Esophagus muscularis mucosa (tissue), 4 donors: ENCODE measurements around the gene GLRX5. TPM values are rescaled to one million over a fixed set of nuclear protein-coding genes. Genes with fewer than 3 reads are reported as not detected.

Source experiments
- DNase-seq: peaks from one replicate; pipeline ENCODE4 v3.0.0-alpha.2; 2017; ENCODE audit errors: extremely low spot score
- H3K27ac ChIP-seq, 4 donors: fragments of 200-600 bp; sonication (generic); replicated peaks in 1 of 4; 1 replicate in 3 of 4; 2 replicates in 1 of 4; pipeline ENCODE4 v1.5.1; 2016 to 2019; ENCODE audit warnings: mild to moderate bottlenecking in 1 of 4
- H3K27me3 ChIP-seq, 4 donors: fragments of 200-600 bp; sonication (generic); one replicate each; pipeline versions ENCODE4 v1.5.1 to v1.6.0; 2016 to 2019
- H3K36me3 ChIP-seq, 4 donors: fragments of 200-600 bp; sonication (generic); one replicate each; pipeline ENCODE4 v1.5.1; 2016 to 2019
- H3K4me1 ChIP-seq, 4 donors: fragments of 200-600 bp; sonication (generic); one replicate each; pipeline ENCODE4 v1.5.1; 2016 to 2019
- H3K4me3 ChIP-seq, 4 donors: fragments of 200-600 bp; sonication (generic); 1 replicate in 2 of 4; 2 replicates in 2 of 4; pipeline ENCODE4 v1.5.1; 2016 to 2019; ENCODE audit warnings: mild to moderate bottlenecking in 4 of 4, moderate library complexity in 1 of 4
- H3K9me3 ChIP-seq, 4 donors: fragments of 200-600 bp; sonication (generic); 1 replicate in 3 of 4; 2 replicates in 1 of 4; pipeline ENCODE4 v1.5.1; 2016 to 2019
- EP300 ChIP-seq: sonication (generic); formaldehyde crosslinking; IDR thresholded peaks from one replicate; pipeline ENCODE4 v1.6.1; 2017; ENCODE audit warnings: antibody characterized with exemption
- POLR2A ChIP-seq: fragments of 450-650 bp; IDR thresholded peaks from one replicate; pipeline ENCODE4 v1.6.1; 2017; ENCODE audit warnings: antibody characterized with exemption, moderate library complexity, mild to moderate bottlenecking, low read depth
- POLR2AphosphoS5 ChIP-seq, 2 donors: sonication (generic); formaldehyde crosslinking; IDR thresholded peaks; one replicate each; pipeline ENCODE4 v1.6.1; 2017; ENCODE audit warnings: antibody characterized with exemption in 2 of 2
- WGBS: methylation state at CpG from one replicate; pipeline ENCODE4 v1.1.5; 2018; 5-methylcytosine and 5-hydroxymethylcytosine counted together
- intact Hi-C: fragments of 100-400 bp; cut with DNase I; formaldehyde crosslinking; loops from one replicate; pipeline ENCODE4 v1.15.1; 2023
- total RNA-seq, 4 donors: library from RNA; depleted of rRNA; stranded (reverse); fragments of >200 nt; gene quantifications; one replicate each; pipeline versions ENCODE4 v1.1.0 to v1.2.1, GENCODE V29; 2016
- TF ChIP-seq, protein P1 (sequence below), 3 experiments: fragments of 200-600 bp in 2 of 3; fragments of 450-650 bp in 1 of 3; sonication (generic) in 2 of 3; IDR thresholded peaks; one replicate each; pipeline ENCODE4 v1.5.1; 2017 to 2019; ENCODE audit warnings: antibody characterized with exemption in 3 of 3, mild to moderate bottlenecking in 2 of 3, moderate library complexity in 1 of 3

GLRX5 gene
- total RNA-seq, 4 donors from 2014 or later, result 34.3 to 51.5 (median 43.5) TPM

DNA sequence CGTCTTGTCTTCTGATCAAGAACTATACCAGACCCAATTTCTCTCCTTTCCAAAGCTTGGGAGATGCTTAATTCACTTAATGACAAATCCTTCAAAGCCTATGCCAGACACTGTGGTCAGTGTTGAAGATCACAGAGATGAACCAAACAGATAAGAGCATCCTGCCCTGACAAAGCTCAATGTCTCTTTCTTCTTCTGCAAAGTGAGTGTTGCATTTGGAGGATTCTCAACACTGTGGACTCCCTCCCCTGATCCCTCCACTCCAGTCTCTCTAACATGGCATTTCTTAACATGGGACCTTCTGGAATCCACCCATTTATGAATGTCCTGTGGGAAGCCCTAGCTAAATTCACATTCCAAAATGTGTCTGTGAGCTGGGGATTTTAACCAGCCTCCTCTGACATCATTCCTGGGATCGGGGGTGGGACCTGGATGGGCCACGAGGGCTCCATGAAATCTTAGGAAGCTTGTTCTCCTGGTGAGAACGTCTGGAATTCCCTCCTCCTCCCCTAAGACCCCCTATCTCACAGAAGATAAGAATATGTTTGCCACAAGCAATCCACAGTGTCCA lies 38.7 kb upstream of the GLRX5 start:
- TF ChIP-seq POLR2AphosphoS5 (IDR thresholded peaks at IDR 0.05), result no peak
- no peak for TF ChIP-seq POLR2A
- no peak for TF ChIP-seq EP300
- no peak overlapping the region for H3K4me3 ChIP-seq
- peak overlapping the region; percentile 26 to 60 (median 42) for H3K27ac ChIP-seq
- peaks cover 0 to 5% (median 0%) of the 10 kb centered on the region in 4 donors for H3K27me3 ChIP-seq
- intact Hi-C loops, result no loop called here
- H3K36me3 ChIP-seq, result no peaks in the 10 kb centered on the region
- no peak for DNase-seq
- no peaks in the 10 kb centered on the region for H3K9me3 ChIP-seq
- H3K4me1 ChIP-seq, result peaks cover 41 to 77% (median 64%) of the 10 kb centered on the region in 4 donors
- 34% methylated on average over 4 of the region's 4 CpGs for WGBS

DNA sequence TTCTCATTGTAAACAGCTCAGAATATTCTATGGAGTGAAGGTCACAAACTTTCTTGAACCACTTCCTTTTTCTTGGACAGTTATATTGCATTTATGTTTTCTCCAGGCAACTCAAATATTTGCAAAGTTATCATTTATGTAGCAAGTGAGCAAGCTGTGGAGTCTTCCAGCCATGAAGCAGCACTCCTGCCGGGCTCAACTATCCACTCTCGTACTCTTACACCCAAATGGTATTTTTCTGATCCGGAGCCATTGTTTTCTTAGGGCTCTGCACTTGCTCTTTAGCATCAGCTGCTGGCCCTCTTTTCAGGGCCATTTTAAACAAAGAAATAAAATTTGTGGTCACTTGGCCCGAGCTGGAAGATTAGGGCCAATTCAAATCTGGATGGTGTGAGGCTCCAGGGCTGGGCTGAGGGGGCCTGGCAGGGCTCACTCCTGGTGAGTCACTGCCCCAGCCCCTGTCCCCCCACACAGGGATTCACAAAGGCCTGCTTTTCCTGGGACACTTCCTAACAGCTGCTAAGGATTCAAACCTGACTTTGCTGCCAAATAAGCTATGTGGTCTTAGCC lies 38.1 kb upstream of the GLRX5 start:
- no peak for DNase-seq

DNA sequence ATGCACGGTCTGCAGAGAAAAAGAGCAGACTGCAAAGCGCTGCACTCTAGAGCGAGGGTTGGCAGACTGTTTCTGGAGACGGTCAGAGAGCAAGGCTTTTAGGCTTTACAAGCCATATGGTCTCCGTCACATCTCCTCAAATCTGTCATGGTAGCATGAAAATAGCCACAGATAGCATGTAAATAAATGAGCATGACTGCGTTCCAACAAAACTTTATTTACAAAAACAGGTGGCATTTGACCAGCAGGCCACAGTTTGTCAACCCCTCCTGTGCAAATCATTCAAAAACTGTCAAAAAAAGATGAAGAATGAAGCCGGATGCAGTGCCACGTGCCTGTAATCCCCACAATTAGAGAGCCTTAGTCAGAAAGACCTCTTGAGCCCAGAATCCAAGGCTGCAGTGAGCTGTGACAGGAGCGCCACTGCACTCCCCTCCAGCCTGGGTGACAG lies 37.3 kb upstream of the GLRX5 start:
- intact Hi-C loops, result no loop called here
- peaks cover 38 to 85% (median 75%) of the 10 kb centered on the region in 4 donors for H3K4me1 ChIP-seq
- no peaks in the 10 kb centered on the region for H3K9me3 ChIP-seq
- peak overlapping the region in 1 of 4 donors; percentile 60 for H3K27ac ChIP-seq
- DNase-seq, result no peak
- H3K4me3 ChIP-seq, result no peak overlapping the region
- WGBS, result 57% methylated on average over 9 of the region's 9 CpGs
- H3K27me3 ChIP-seq, result peaks cover 0 to 10% (median 0%) of the 10 kb centered on the region in 4 donors
- no peaks in the 10 kb centered on the region for H3K36me3 ChIP-seq
- TF ChIP-seq POLR2AphosphoS5 (IDR thresholded peaks at IDR 0.05), result no peak
- TF ChIP-seq, protein P1, sequence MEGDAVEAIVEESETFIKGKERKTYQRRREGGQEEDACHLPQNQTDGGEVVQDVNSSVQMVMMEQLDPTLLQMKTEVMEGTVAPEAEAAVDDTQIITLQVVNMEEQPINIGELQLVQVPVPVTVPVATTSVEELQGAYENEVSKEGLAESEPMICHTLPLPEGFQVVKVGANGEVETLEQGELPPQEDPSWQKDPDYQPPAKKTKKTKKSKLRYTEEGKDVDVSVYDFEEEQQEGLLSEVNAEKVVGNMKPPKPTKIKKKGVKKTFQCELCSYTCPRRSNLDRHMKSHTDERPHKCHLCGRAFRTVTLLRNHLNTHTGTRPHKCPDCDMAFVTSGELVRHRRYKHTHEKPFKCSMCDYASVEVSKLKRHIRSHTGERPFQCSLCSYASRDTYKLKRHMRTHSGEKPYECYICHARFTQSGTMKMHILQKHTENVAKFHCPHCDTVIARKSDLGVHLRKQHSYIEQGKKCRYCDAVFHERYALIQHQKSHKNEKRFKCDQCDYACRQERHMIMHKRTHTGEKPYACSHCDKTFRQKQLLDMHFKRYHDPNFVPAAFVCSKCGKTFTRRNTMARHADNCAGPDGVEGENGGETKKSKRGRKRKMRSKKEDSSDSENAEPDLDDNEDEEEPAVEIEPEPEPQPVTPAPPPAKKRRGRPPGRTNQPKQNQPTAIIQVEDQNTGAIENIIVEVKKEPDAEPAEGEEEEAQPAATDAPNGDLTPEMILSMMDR (IDR thresholded peaks at IDR 0.05), result no peak
- no peak for TF ChIP-seq POLR2A
- TF ChIP-seq EP300, result no peak

More for the DNA sequence above, 38.1 kb upstream of the GLRX5 start:
- peak overlapping the region; percentile 4 to 60 (median 37) for H3K27ac ChIP-seq
- no peak for TF ChIP-seq POLR2AphosphoS5 (IDR thresholded peaks at IDR 0.05)
- TF ChIP-seq, protein P1 (IDR thresholded peaks at IDR 0.05), result no peak
- no peak for TF ChIP-seq POLR2A
- no peak for TF ChIP-seq EP300
- H3K9me3 ChIP-seq, result no peaks in the 10 kb centered on the region
- no peaks in the 10 kb centered on the region for H3K36me3 ChIP-seq
- H3K4me3 ChIP-seq, result no peak overlapping the region
- peaks cover 38 to 78% (median 67%) of the 10 kb centered on the region in 4 donors for H3K4me1 ChIP-seq
- intact Hi-C loops, result no loop called here
- WGBS, result 28% methylated on average over 4 of the region's 4 CpGs
- H3K27me3 ChIP-seq, result peaks cover 0 to 5% (median 0%) of the 10 kb centered on the region in 4 donors

DNA sequence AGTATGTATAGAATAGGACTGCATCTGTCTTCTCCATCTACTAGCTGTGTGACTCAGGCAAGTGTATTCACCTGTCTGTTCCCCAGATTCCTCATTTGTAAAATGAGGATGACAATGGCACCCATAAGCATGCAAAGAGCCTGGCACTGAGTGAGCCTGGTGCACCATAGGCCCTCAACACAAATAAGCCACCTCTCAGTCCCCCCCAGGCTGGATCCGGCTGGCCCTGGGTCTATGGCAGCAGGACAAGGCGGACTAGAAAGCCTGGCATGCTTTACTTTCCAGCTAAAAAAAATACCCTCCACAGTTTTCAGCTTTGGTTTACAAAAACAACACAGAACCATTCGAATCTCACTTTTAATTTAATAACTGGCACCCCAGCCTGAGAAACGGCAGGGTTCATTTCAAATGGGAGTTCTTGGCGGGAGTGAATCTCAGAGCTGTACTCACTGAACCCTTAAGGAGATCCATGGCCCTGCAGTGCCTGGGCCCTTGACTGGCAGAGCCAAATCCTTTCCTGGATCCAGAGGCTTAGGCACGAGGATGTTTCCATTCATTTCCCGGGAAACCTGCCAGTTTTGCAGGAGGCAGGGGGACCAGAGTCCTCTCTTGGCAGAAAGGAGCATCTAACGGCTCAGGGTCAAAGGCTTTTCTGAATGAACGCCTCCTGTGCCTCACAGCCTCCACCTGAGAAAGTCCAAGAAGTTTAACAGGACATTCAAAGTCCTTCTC lies 36.1 kb upstream of the GLRX5 start:
- H3K4me3 ChIP-seq, result no peak overlapping the region
- TF ChIP-seq, protein P1 (IDR thresholded peaks at IDR 0.05), result no peak
- no peak for TF ChIP-seq EP300
- no peak for TF ChIP-seq POLR2A
- TF ChIP-seq POLR2AphosphoS5 (IDR thresholded peaks at IDR 0.05), result no peak
- H3K36me3 ChIP-seq, result no peaks in the 10 kb centered on the region
- DNase-seq, result no peak
- H3K4me1 ChIP-seq, result peaks cover 38 to 97% (median 78%) of the 10 kb centered on the region in 4 donors
- peaks cover 0 to 10% (median 0%) of the 10 kb centered on the region in 4 donors for H3K27me3 ChIP-seq
- WGBS, result 31% methylated on average over 9 of the region's 9 CpGs
- H3K27ac ChIP-seq, result peak overlapping the region in 1 of 4 donors; percentile 3
- H3K9me3 ChIP-seq, result no peaks in the 10 kb centered on the region
- intact Hi-C loops, result no loop called here

DNA sequence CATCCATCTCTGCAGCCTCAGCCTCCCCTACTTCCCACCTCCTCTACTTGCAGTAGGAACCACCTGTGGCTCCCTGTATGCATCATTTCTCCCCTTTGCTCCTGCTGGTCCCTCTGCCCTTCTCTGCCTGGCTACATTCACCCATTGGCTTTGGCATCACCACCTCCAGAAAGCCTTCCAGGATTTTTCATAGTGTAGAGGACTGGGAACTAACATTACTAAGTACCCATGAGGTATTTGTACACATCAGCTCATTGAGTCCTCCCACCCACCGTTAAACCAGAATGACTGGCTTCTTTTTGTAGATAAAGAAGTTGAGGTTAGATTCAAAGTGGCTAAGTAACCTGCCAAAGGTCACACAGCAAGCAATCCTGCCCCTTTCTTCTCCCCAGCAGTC lies 35.5 kb upstream of the GLRX5 start:
- Histone ChIP-seq H3K27ac (peak overlapping the region in 1 of 4 donors; percentile 3), H3K27me3 (peaks cover 0 to 10% (median 0%) of the 10 kb centered on the region in 4 donors), H3K4me3 (no peak overlapping the region), H3K36me3 (no peaks in the 10 kb centered on the region), H3K4me1 (peaks cover 42 to 97% (median 82%) of the 10 kb centered on the region in 4 donors), H3K9me3 (no peaks in the 10 kb centered on the region)
- TF ChIP-seq, protein P1 (IDR thresholded peaks at IDR 0.05), result no peak
- TF ChIP-seq POLR2AphosphoS5 (IDR thresholded peaks at IDR 0.05) (no peak), POLR2A (no peak), EP300 (no peak)
- WGBS, result 91% methylated on average over 1 of the region's 1 CpG
- intact Hi-C loops, result no loop called here
- no peak for DNase-seq
